GM21825 (cell line): ENCODE results near the gene COX7A2L.
"Not testable (repeated sequence)": the region's sequence is repeated elsewhere in the genome, so short reads cannot be mapped to it uniquely, and the experiment has no call there.

Experiments used
- ATAC-seq: cut with Tn5 transposase; IDR thresholded peaks from one replicate; pipeline ENCODE4 v1.9.1; 2021; ENCODE audit warnings: mild to moderate bottlenecking, moderate library complexity; ENCODE audit not compliant: unreplicated experiment

COX7A2L gene

DNA sequence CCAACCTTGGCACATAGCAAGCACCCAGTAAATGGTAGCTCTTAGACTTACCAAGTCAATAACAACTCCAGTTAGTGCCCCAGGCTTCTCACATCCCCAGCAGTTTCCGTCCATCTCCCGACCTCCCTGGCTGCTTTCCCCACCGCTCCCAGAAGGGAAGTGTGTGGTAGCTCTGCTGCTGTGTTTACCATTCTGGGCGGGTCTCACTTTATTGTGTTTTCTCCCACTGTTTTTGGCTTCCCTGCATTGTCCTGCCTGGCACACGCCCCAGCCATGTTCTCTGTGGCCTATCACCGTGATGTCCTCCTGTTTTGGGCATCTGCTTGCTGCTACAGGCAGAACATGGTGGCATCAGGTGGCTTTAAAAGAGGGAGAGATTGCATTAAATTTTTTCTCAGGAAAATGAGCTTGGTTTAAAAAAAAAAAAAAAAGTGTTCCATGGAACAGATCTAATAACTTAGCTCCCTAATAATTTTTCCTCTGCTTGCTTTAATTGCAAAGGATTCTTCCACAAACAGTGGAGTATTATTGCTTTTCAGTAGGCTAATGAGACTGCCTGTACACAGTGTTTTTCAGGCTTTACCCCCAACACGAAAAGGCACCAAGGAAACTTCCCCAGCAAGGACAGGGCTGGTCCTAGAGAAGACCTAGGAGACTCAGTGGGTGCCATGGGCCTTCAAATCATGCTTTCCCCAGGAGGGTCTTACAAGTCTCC, 8.0 kb upstream of the COX7A2L start:
- ATAC-seq: no peak

DNA sequence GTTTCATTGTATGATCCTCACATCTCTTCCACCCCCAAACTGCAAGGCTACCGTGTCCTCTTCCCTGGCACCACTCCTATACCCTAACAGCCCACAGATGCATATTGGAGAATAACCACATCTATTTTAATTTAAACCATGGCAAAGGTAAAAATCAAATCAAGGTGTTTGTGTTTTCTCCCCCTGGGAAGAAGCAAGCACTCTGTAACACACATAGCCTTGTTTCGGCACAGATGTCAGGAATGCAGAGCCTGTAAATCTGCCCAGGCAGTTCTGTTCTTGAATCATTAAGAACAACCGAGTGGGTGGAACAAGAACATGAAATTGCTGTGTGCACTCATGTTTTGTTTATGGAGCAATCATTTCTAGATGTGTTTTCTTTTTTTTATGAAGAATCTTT, 6.8 kb upstream of the COX7A2L start:
- no peak for ATAC-seq

DNA sequence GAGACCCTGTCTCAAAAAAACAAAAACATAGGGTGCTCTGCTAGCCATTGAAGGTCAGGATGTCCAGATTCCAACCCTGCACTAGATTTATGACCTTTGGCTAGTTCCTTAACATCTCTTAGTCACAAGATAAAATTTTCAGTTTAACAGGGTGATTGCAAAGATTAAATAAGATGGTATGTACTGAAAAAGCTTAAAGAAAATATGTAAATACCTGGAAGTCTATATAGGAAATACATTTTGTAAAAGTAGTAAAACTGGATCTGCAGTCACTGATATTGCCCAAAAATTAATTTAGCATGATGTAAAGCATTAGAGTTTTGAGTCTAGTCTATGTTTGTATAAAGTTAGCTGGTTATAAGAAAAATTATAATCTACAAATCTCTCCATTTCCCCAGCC, 5.4 kb upstream of the COX7A2L start:
- no peak for ATAC-seq

DNA sequence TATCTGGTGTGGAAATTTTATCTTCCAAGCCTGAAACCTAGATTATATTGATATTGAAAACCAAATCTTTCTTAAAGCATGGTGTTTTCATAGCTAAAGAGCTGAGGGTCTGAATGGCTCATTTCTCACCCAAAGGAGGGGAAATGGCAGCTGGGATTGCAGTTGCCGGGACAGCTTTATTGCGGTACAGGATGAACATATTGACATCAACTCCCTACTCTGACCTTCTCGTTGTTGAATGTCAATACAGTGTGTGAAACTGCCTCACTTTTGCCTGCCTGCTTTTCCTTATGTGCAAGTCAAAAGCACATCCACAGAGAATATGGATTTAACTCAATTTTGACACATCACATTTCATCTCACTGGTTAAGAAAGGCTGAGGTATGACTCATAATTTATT, 3.6 kb upstream of the COX7A2L start:
- no peak for ATAC-seq

DNA sequence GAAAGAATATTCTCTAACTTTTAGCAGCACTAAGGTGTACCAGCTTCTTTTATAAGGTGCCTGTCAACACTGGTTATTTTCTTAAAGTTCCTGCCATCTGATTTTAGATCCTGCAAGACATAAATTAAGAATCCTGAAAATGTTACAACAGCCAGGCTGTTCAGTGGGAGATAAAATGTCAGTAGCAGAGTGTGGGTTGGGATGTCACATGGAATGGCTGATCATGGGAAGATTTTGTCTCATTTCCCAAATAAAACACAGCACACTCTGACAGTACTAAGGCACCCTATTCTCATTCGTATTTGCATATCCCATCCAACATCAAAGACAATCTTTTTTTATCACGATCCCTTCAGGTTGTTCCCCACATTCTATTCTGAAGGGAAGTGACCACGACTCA, 2.4 kb upstream of the COX7A2L start:
- no peak for ATAC-seq

DNA sequence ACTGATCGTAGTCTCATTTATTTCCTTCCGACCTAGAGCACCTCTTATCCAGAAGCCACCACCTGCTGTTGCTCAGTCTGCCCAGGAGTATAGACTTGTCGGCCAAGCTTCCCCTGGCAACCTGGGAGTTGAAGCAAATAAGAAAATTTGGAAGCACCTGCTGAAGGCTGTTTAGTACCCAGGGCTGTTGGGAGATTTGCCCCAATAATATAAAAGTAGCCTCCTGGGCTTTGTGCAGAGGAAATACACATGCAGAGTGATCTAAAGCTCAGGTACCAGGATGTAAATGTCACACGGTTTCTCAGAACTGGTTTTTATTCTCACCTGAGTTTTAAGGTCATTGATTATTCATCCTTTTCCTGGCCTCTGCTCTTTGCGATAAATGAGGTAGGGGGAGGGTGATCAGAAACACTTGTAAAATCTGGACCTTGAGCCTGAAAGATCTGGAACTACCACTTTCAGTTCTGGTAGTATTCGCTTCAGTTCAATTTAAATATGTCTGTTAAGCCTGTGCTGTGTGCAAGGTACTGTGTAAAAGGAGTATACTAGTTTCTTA, 789 bp upstream of the COX7A2L start:
- ATAC-seq: no peak

DNA sequence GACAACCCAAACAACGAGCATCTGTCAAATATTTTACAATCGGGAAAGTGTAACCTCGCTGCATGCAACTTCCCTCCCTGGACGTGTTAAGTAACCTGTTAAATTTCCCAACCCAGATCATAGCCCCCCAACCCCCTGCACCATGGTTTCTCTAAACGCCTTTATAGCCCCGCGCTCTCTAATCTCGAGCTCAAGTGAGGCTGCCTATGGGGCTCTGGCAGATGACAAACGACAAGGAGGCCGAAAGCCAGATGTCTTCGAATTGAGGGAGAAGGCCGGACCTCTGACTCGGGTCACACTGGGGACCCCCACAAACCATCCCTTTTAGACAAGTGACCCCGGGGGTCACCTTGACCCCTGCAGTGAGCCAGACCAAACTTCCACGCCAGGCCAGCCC, 526 bp downstream of the COX7A2L start:
- ATAC-seq: no peak

DNA sequence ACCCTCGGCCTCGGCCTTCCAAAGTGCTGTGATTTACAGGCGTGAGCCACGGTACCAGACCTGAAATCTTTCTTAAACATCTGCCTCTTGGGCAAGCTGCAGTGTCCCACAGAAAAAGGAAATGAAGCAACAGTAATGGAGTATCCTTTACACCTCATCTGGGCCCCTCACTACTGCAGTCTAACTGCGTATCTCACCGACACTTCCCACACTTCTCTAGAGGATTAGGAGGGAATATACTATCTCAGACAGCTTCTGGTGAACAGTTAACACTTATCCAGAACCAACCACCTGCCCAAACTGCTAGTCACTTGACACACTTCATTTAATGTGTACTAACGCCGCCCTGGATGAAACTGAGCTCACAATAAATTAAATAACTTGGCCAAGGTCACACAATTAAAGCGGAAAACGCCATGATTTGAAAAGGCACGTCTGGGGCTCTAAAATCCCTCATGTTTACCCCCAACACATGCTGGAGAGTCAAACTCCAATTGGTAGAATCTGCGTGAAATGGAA, 993 bp downstream of the COX7A2L start:
- ATAC-seq: no peak

DNA sequence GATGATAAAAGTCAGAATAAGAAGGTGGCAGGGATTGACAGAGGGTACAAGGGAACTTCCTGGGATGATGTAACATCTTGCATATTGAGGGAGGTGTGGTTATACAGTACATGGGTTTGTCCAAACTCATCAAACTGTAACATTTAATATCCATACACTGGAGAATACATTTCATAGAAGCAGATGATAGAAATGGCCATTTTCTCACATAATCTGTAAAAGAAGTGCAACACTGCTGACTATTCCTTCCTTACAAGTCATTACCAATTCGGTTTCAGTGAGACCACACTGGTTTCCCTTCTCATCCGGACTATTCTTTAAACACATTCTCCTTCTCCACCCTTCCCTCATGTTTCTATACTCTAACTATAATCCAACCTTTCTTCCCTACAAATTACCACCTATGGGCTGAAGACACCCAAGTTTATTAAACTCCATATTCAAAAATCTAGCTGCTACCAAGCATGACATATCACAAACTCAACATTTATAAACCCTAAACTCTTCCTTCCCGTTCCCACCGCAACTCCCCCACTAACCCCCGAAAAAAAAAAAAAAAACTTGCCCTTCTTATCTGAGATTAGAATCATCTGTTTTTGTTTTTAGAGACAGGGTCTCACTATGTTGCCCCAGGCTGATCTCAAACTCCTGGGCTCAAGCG, 1.6 kb downstream of the COX7A2L start:
- no peak for ATAC-seq

DNA sequence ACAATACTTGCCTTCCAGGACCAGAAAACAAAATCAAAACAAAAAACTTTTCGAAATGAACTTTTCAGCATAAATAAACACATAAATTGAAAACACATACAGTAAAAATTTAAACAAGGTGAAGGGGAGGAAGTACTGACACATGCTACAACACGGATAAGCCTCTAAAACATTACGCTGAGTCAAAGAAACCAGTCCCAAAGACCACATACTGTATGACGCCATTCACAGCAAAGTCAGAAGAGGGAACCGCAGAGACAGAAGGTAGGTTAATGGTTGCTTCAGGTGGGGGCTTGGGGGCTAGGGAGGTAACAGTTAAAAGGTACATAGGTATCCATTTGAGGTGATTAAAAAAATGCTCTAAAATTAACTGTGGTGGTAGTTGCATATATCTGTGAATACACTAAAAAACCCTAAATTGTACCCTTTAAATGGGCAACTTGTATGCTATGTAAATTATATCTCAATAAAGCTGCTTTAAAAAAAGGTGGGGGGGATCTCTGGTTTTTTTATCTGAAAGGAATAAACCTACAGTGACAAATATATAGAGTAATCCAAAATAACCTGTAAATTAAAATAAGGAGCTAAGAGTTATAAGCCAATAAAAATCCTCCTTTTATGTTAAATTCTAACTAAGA, 7.1 kb downstream of the COX7A2L start:
- no peak for ATAC-seq

DNA sequence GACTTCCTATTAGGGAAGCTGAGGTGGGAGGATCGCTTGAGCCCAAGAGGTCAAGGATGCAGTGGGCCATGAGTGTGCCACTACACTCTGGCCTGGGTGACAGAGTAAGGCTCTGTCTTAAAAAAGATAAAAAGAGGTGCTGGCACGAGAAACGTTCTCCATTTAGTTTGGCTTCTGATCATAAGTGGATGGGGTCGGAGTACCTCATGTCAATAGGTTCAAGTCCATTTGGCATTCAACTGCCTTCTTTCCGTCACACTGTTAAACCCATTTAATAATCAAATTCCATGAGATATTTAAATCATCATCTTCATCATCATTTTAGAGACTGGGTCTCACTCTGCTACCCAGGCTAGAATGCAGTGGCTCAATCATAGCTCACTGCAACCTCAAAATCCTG, 9.2 kb downstream of the COX7A2L start:
- no peak for ATAC-seq

DNA sequence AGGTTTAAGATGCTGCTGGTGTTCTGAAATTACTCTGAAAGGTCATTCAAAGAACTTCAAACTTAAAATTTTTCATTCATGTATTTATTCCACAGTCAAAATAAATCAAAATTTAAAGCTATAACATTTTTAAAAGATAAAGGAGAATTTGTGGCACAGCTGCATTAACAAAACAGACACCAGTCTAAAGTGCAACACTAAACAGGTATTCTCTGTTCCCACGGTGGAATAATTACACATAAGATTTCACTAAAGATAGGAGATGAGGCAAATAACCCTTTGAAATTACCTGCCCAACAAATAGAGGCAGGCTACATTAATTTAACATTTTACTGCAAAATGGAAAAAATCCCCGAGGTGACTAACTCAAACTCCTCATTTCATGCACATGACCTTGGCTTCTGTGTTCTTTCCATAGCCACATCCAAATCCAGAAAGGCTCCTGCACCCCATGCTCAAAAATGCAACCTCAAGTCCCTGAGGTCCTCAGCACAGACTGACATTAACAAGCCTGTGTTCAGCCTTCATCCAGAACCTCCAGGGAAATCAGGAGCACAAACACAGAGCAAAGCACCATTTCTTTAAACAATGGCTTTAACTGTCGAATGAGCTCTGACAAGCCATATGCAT, 10.5 kb downstream of the COX7A2L start:
- ATAC-seq: no peak

DNA sequence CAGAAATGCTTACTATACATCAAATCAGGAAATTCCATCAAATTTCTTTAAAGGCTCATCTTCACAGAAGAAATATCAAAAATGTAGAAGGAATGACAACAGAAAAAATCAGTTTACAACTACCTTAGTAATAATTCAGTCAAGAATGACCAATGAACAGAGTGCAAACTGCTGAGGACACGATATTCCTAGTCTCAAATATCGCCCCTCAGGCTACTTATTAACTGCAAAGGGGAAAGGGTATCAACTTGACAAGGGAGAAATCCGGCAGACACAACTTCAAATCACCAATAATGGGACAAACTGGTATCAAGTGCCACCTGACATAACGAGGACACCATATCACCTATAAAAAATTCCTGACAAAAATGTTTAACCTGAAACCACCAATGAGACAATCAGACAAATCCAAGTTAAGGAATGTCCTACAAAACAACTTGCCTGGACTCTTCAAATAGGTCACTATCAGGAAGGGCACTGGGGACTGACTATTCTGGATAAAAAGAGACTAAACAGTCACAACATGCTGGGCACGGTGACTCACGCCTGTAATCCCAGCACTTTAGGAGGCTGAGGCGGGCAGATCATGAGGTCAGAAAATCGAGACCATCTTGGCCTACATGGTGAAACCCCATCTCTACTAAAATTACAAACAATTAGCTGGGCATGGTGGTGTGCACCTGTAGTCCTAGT, 12.8 kb downstream of the COX7A2L start:
- no peak for ATAC-seq

DNA sequence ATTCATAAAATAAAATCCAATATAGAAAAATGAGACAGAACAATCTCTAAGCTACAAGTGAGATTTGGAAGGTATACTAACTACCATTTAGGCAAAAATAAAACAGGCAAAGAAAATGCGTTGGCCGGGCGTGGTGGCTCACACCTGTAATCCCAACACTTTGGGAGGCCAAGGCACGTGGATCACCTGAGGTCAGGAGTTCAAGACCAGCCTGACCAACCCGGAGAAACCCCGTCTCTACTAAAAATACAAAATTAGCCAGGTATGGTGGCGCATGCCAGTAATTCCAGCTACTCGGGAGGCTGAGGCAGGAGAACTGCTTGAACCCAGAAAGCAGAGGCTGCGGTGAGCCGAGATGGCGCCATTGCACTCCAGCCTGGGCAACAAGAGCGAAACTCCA, 13.5 kb downstream of the COX7A2L start:
- not testable (repeated sequence) for ATAC-seq

DNA sequence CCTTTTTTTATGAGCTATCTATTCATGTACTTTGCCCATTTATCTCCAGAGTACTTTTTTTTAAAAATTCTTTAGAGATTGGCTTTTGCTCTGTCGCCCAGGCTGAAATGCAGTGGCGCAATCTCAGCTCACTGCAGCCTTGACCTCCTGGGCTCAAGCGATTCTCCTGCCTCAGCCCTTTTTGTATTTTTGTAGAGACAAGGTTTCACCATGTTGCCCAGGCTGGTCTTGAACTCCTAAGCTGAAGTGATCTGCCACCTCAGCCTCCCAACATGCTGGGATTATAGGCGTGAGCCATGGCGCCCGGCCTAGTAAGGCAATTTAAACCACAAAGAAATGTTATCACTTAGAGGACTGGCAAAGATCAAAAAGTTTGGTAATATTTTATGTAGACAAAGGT, 14.2 kb downstream of the COX7A2L start:
- ATAC-seq: not testable (repeated sequence)

DNA sequence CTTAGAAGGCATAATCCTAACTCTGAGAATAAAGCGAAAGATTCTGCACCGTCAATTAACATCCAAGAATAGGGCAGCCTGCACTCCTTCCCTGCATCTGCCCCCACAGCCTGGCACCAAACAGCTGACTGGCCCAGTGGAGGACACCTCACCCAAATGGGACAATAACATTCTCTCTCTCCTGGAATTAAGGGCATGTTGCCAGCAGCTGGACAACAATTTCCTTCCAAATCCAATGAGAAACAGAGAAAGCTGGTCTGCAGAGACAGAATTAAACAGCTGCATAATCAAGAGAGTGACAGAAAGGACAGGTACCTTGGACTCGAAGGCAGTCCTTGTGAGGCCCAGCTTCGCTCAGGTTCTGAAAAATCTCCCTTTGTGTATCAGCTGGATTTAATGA, 15.0 kb downstream of the COX7A2L start:
- no peak for ATAC-seq

DNA sequence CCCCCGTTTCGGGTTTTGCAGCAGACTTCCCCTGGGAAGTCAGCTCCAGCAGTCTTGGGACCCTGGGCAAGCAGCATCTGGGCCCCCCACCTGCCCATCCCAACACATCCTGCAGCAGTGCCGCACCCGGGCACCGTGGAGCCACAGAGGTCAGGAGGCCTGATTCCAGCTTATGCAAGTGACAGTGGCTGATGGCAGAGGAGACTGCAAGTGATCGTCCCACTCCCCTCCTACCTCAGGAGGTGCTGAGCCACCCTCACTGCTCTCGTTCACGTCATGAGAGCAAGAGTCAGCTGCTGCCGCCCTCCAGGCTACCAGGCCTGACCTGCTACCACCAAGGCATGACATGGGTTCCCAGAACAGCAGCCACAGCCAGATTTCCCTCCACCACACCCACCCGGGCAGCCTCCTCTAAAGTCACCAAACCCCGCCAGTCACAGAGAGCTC, 18.2 kb downstream of the COX7A2L start:
- ATAC-seq: no peak

DNA sequence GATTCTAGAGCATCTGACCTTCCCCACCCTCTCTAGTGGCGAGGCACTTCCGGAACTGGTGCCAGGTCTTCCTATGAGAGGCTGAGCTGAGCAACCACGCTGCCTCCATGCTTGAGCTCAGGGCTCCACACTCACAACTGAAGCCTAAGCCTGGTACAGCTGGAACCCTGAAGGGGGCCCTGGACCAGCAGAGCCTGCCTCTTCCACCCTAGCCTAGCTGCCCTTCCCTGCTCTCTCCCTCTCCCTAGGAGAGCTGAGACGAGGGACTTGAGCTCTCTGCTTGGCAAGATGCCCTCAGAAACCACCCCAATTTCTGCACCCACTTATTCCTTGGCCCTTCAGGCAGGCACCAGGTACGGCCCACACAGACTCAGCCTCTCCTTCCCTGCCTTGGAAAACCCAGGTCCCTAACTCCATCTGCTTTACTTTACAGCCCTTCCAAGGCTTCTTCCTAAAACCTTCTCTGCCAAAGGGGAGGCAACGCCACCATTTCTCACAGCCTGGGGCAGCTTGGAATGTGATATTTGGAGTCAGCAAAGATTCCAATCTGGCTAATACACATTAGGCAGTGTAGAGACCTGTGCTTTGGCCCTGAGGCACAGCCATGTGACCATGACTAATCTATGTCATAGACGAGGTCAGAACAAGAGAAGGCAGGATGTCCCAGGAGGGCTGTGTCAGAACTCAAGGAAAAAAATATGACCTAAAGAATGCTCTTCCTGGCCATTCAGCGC, 18.8 kb downstream of the COX7A2L start:
- ATAC-seq: no peak

DNA sequence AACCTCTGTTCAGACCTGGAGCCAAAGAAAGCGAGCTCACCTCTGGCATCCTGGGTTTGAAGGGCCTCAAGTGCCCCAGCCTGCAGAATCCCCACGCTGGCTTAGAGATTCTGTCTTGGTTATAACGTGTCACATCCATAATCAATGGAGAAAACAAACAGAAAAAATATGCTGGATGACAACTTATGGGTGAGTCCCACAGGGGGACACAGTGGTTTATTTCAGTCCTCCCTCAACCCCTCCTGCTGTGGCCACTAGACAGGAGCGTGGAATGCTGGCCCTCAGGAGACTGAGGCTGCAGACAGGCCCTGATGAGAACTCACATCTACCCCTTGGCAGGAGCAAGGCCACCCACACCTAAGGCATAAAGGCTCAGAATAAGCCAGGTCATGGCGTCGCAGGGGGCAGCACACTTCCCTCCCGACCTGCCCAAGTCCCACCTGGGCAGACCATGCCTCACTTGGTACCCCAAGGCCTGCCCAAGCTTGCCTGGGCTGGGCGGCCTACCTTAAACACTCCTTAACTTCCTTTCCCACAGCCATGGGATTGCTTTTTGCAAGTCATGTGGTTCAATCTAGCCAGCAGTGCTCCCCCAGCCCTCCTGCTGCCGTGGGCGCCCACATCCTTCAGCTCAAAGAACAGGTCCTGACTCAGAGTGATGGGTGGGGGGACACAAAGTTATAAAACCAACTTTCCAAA, 19.9 kb downstream of the COX7A2L start:
- no peak for ATAC-seq
